GM12892 (cell line): Measurements from ENCODE around the gene CCDC88C.

Experiments
- POLR2A ChIP-seq: IDR thresholded peaks from 2 replicates; pipeline ENCODE4 v1.6.1; 2011; ENCODE audit warnings: low read depth, low read length, control low read depth
- POLR2AphosphoS5 ChIP-seq: IDR thresholded peaks from 2 replicates; pipeline ENCODE4 v1.6.1; 2011; ENCODE audit warnings: low read depth, low read length, control low read depth

GRCh38 chr14:91252871-91253794 lies 164.5 kb downstream of the CCDC88C start:
- TF ChIP-seq POLR2AphosphoS5 (no peak), POLR2A (no peak)
